ENCODE results near the gene USP32.

The USP32 gene

GRCh38 chr17:60353773-60354172, 38.2 kb downstream of the USP32 start:
- Histone ChIP-seq H2AFZ (ENCODE audit: low read depth, low read length, severe bottlenecking) (no peak overlapping the region), H3K79me2 (ENCODE audit: insufficient read depth, low read length) (no peaks in the 10 kb centered on the region), H3K9ac (ENCODE audit: low read length) (no peak overlapping the region), H4K20me1 (ENCODE audit: low read depth, low read length) (no peaks in the 10 kb centered on the region), H3K4me3 (ENCODE audit: insufficient read depth, low read length, poor library complexity, severe bottlenecking) (no peak overlapping the region), H3K36me3 (ENCODE audit: low read length) (no peaks in the 10 kb centered on the region), H3K27me3 (ENCODE audit: low read length) (no peaks in the 10 kb centered on the region), H3K9me3 (ENCODE audit: insufficient read depth, low read length) (no peaks in the 10 kb centered on the region), H3F3A (ENCODE audit: insufficient read depth) (no peaks in the 10 kb centered on the region; the same call in 1 of the 2 replicates), H3K9me2 (replicated peaks; ENCODE audit: insufficient read depth, low read length) (no peaks in the 10 kb centered on the region), H3K27ac (ENCODE audit: low read depth, low read length) (no peak overlapping the region), H3K4me2 (ENCODE audit: low read depth, low read length, poor library complexity, severe bottlenecking) (no peak overlapping the region)
- no peak for TF ChIP-seq EZH2phosphoT487 (conservative IDR thresholded peaks at IDR 0.05; ENCODE audit: low read length)

- Histone ChIP-seq H3K4me2 (ENCODE audit: low read depth, low read length, poor library complexity, severe bottlenecking) (no peak overlapping the region), H3F3A (ENCODE audit: insufficient read depth) (no peaks in the 10 kb centered on the region; the same call in 1 of the 2 replicates), H3K9me3 (ENCODE audit: insufficient read depth, low read length) (no peaks in the 10 kb centered on the region), H4K20me1 (ENCODE audit: low read depth, low read length) (no peaks in the 10 kb centered on the region), H3K9me2 (replicated peaks; ENCODE audit: insufficient read depth, low read length) (no peaks in the 10 kb centered on the region), H3K9ac (ENCODE audit: low read length) (no peak overlapping the region), H3K27ac (ENCODE audit: low read depth, low read length) (no peak overlapping the region), H2AFZ (ENCODE audit: low read depth, low read length, severe bottlenecking) (no peak overlapping the region), H3K27me3 (ENCODE audit: low read length) (no peaks in the 10 kb centered on the region), H3K79me2 (ENCODE audit: insufficient read depth, low read length) (no peaks in the 10 kb centered on the region), H3K36me3 (ENCODE audit: low read length) (no peaks in the 10 kb centered on the region), H3K4me3 (ENCODE audit: insufficient read depth, low read length, poor library complexity, severe bottlenecking) (no peak overlapping the region)
- TF ChIP-seq EZH2phosphoT487 (conservative IDR thresholded peaks at IDR 0.05; ENCODE audit: low read length): no peak
- TF ChIP-seq CTCF (IDR thresholded peaks at IDR 0.05; ENCODE audit: insufficient read depth, low read length, poor library complexity, severe bottlenecking): no peak
These were observed 39.4 kb downstream of the USP32 start for GRCh38 chr17:60352569-60352968.

DNA sequence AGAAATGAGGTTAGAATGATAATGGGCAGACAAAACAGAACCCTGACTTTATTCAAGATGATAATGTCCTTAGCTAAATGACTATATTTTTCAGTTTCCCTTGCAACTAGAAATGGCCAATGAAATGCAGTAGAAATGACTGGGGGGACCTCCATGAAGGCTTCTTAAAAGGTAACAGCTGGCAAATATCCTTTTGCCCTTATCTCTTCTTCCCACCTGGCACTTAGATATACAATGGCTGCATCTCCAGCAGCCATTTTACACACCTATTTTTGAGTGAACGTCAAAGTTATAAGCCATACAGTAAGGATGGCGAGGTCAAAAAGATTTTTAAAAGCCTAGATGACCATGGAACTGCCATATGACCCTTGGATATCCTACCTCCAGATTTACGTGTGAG, 39.9 kb downstream of the USP32 start:
- H3K27ac ChIP-seq (ENCODE audit: low read depth, low read length): no peak overlapping the region
- H3K27me3 ChIP-seq (ENCODE audit: low read length): no peaks in the 10 kb centered on the region
- no peaks in the 10 kb centered on the region for H4K20me1 ChIP-seq (ENCODE audit: low read depth, low read length)
- no peaks in the 10 kb centered on the region; the same call in 1 of the 2 replicates for H3F3A ChIP-seq (ENCODE audit: insufficient read depth)
- no peak overlapping the region for H3K9ac ChIP-seq (ENCODE audit: low read length)
- H3K9me2 ChIP-seq (replicated peaks; ENCODE audit: insufficient read depth, low read length): no peaks in the 10 kb centered on the region
- H2AFZ ChIP-seq (ENCODE audit: low read depth, low read length, severe bottlenecking): no peak overlapping the region
- H3K4me2 ChIP-seq (ENCODE audit: low read depth, low read length, poor library complexity, severe bottlenecking): no peak overlapping the region
- no peaks in the 10 kb centered on the region for H3K9me3 ChIP-seq (ENCODE audit: insufficient read depth, low read length)
- TF ChIP-seq EZH2phosphoT487 (conservative IDR thresholded peaks at IDR 0.05; ENCODE audit: low read length): no peak
- TF ChIP-seq CTCF (IDR thresholded peaks at IDR 0.05; ENCODE audit: insufficient read depth, low read length, poor library complexity, severe bottlenecking): no peak
- H3K36me3 ChIP-seq (ENCODE audit: low read length): no peaks in the 10 kb centered on the region
- no peaks in the 10 kb centered on the region for H3K79me2 ChIP-seq (ENCODE audit: insufficient read depth, low read length)
- no peak overlapping the region for H3K4me3 ChIP-seq (ENCODE audit: insufficient read depth, low read length, poor library complexity, severe bottlenecking)

DNA sequence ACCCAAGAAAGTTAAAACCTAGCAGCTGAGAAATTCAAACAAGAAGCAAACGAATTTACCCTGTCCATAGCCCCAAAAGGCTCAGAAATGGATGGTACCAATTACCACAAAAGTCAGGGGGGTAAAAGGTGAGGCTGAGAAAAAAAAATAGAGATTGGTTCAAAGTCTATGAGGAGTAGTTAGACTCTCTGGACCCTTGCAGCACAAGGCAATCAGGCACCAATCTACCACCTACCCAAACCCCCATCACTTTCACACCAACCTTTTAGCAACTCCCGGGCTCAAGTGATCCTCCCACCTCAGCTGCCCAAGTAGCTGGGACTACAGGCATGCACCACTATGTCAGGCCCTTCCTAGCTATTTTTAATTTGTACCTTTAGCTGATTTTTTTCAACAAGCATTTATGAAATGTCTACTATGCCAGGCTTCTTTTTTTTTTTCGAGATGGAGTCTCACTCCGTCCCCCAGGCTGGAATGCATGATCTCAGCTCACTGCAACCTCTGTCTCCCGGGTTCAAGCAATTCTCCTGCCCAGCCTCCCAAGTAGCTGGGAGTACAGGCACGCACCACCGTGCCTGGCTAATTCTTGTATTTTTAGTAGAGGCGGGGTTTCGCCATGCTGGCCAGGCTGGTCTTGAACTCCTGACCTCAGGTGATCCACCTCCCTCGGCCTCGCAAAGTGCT, 40.8 kb downstream of the USP32 start:
- peak overlapping the region; percentile 35 for H3K4me2 ChIP-seq (ENCODE audit: low read depth, low read length, poor library complexity, severe bottlenecking)

More for the DNA sequence above, 40.8 kb downstream of the USP32 start:
- H3F3A ChIP-seq (ENCODE audit: insufficient read depth): no peaks in the 10 kb centered on the region; the same call in 1 of the 2 replicates
- H3K27ac ChIP-seq (ENCODE audit: low read depth, low read length): peak overlapping the region; percentile 14; the same call in 1 of the 2 replicates
- H4K20me1 ChIP-seq (ENCODE audit: low read depth, low read length): no peaks in the 10 kb centered on the region
- H3K4me3 ChIP-seq (ENCODE audit: insufficient read depth, low read length, poor library complexity, severe bottlenecking): no peak overlapping the region
- H3K79me2 ChIP-seq (ENCODE audit: insufficient read depth, low read length): no peaks in the 10 kb centered on the region
- no peaks in the 10 kb centered on the region for H3K27me3 ChIP-seq (ENCODE audit: low read length)
- no peak overlapping the region for H3K9ac ChIP-seq (ENCODE audit: low read length)
- no peak overlapping the region for H2AFZ ChIP-seq (ENCODE audit: low read depth, low read length, severe bottlenecking)
- no peaks in the 10 kb centered on the region for H3K9me2 ChIP-seq (replicated peaks; ENCODE audit: insufficient read depth, low read length)
- TF ChIP-seq EZH2phosphoT487 (conservative IDR thresholded peaks at IDR 0.05; ENCODE audit: low read length): no peak
- TF ChIP-seq CTCF (IDR thresholded peaks at IDR 0.05; ENCODE audit: insufficient read depth, low read length, poor library complexity, severe bottlenecking): no peak
- no peaks in the 10 kb centered on the region for H3K9me3 ChIP-seq (ENCODE audit: insufficient read depth, low read length)
- H3K36me3 ChIP-seq (ENCODE audit: low read length): no peaks in the 10 kb centered on the region

Data from SU-DHL-6 (cell line).